HepG2 (cell line): ENCODE measurements around the gene ING5. TPM values are rescaled to one million over a fixed set of nuclear protein-coding genes. Genes with fewer than 3 reads are reported as not detected.

Experiments used
- ATAC-seq: fragments of 200-7000 bp; cut with Tn5 transposase; 3 replicates; pipeline ENCODE4 v1.9.1; 2020; ENCODE audit warnings: mild to moderate bottlenecking, moderate library complexity
- BruUV-seq: library from RNA; stranded (reverse); fragments of 400-500 nt; replicated peaks from 2 replicates; lab custom pipeline; 2021; lab: Mats Ljungman, UMichigan
- CTCF ChIA-PET: fragments of 300-600 bp; formaldehyde crosslinking; extraction: SDS; loops from one replicate; lab custom pipeline; 2021; ENCODE audit warnings: low total read pairs, inconsistent platforms, low intra/inter-chr PET ratio; lab: Yijun Ruan, JAX
- POLR2A ChIA-PET: fragments of 350-600 bp; sonication (Branson Sonifier 250); formaldehyde crosslinking; loops from one replicate; lab custom pipeline; 2020; ENCODE audit warnings: antibody characterized with exemption, inconsistent platforms; lab: Yijun Ruan, JAX
- DNase-seq: peaks from one replicate; pipeline ENCODE4 v3.0.0-alpha.2; 2015; ENCODE audit warnings: low spot score
- FAIRE-seq: peaks from 3 replicates; lab custom pipeline; 2011; peaks lifted over from hg19 to GRCh38; lab: Jason Lieb, UNC
- H2AFZ ChIP-seq: one replicate; pipeline ENCODE4 v1.6.1; 2011; ENCODE audit warnings: low read length, inconsistent platforms
- H3K27ac ChIP-seq: fragments of 300-600 bp; 3 replicates; pipeline ENCODE4 v1.8.0; 2011; ENCODE audit warnings: mixed run types, mild to moderate bottlenecking, mixed read lengths, low read length, inconsistent platforms; ENCODE audit not compliant: insufficient read depth; ENCODE audit errors: extremely low read length
- H3K27me3 ChIP-seq, 2 experiments: fragments of 200-600 bp in 1 of 2; 2 replicates in 1 of 2; 3 replicates in 1 of 2; pipeline versions ENCODE4 v1.6.0 to v1.8.0; 2011; ENCODE audit warnings: low read length in 2 of 2, mild to moderate bottlenecking in 2 of 2, moderate library complexity in 2 of 2, inconsistent platforms in 1 of 2; ENCODE audit not compliant: insufficient read depth in 2 of 2, control insufficient read depth in 1 of 2
- H3K36me3 ChIP-seq, 2 experiments: fragments of 200-600 bp in 1 of 2; replicated peaks in 1 of 2; 2 replicates in 1 of 2; 3 replicates in 1 of 2; pipeline versions ENCODE4 v1.5.1 to v1.8.0; 2011; ENCODE audit warnings: low read length in 2 of 2, inconsistent platforms in 1 of 2; ENCODE audit not compliant: insufficient read depth in 2 of 2, control insufficient read depth in 1 of 2
- H3K4me1 ChIP-seq: 2 replicates; pipeline ENCODE4 v1.5.1; 2012; ENCODE audit warnings: low read length, inconsistent platforms; ENCODE audit not compliant: insufficient read depth
- H3K4me2 ChIP-seq: 2 replicates; pipeline ENCODE4 v1.6.0; 2011; ENCODE audit warnings: low read depth, low read length, inconsistent platforms
- H3K4me3 ChIP-seq, 3 experiments: fragments of 200-600 bp in 1 of 3; sonication (generic), shearing (Covaris generic) in 1 of 3; replicated peaks in 1 of 3; 2 replicates each; pipeline ENCODE4 v1.5.1; 2011 to 2016; ENCODE audit warnings: low read length in 3 of 3, inconsistent platforms in 2 of 3, low read depth in 2 of 3, mild to moderate bottlenecking in 2 of 3, control low read depth in 1 of 3, mixed read lengths in 1 of 3; ENCODE audit not compliant: insufficient read depth in 1 of 3
- H3K79me2 ChIP-seq: one replicate; pipeline ENCODE4 v1.6.1; 2011; ENCODE audit warnings: low read length, inconsistent platforms; ENCODE audit not compliant: insufficient read depth
- H3K9ac ChIP-seq: 2 replicates; pipeline ENCODE4 v1.6.0; 2011; ENCODE audit warnings: mild to moderate bottlenecking, low read depth, low read length, inconsistent platforms; ENCODE audit not compliant: insufficient read depth
- H3K9me3 ChIP-seq: 2 replicates; pipeline ENCODE4 v1.5.1; 2012; ENCODE audit warnings: mild to moderate bottlenecking, low read length
- H4K20me1 ChIP-seq: 2 replicates; pipeline ENCODE4 v1.6.0; 2011; ENCODE audit warnings: inconsistent platforms, mild to moderate bottlenecking, low read length, moderate library complexity; ENCODE audit not compliant: insufficient read depth
- AGO1 ChIP-seq: fragments of 200-400 bp; formaldehyde crosslinking; IDR thresholded peaks from 2 replicates; pipeline ENCODE4 v1.6.1; 2017; ENCODE audit warnings: mild to moderate bottlenecking, low read depth, low read length, moderate library complexity; ENCODE audit not compliant: poor library complexity, severe bottlenecking
- BORCS8-MEF2B ChIP-seq: sonication (generic); formaldehyde crosslinking; IDR thresholded peaks from 2 replicates; pipeline ENCODE4 v1.8.0; 2022; ENCODE audit warnings: mild to moderate bottlenecking, missing genetic modification reagents
- HNRNPL ChIP-seq: fragments of 200-400 bp; formaldehyde crosslinking; IDR thresholded peaks from 2 replicates; pipeline ENCODE4 v1.6.1; 2017; ENCODE audit warnings: mild to moderate bottlenecking, low read depth, low read length
- MTERF4 ChIP-seq: sonication (generic); formaldehyde crosslinking; IDR thresholded peaks from 2 replicates; pipeline ENCODE4 v1.8.0; 2023; ENCODE audit warnings: mild to moderate bottlenecking, missing genetic modification reagents
- NCOR1 ChIP-seq: fragments of 200-600 bp; sonication (generic); IDR thresholded peaks from 2 replicates; pipeline ENCODE4 v1.7.0; 2017; ENCODE audit warnings: antibody characterized with exemption, low read length, borderline replicate concordance
- NFKB2 ChIP-seq: sonication (generic); formaldehyde crosslinking; IDR thresholded peaks from 2 replicates; pipeline ENCODE4 v1.4.0; 2020; ENCODE audit warnings: missing genetic modification reagents, borderline replicate concordance
- NRL ChIP-seq: sonication (generic); formaldehyde crosslinking; IDR thresholded peaks from 2 replicates; pipeline ENCODE4 v1.5.0; 2020; ENCODE audit warnings: missing genetic modification reagents, mild to moderate bottlenecking, moderate library complexity, borderline replicate concordance
- POLR2A ChIP-seq, 2 experiments: IDR thresholded peaks; 2 replicates each; pipeline ENCODE4 v1.6.1; 2011; ENCODE audit warnings: low read depth in 2 of 2, low read length in 2 of 2, mild to moderate bottlenecking in 1 of 2, moderate library complexity in 1 of 2; ENCODE audit not compliant: insufficient read depth in 1 of 2
- RBM22 ChIP-seq: fragments of 200-400 bp; formaldehyde crosslinking; optimal IDR thresholded peaks from 2 replicates; pipeline ENCODE3; 2017; ENCODE audit warnings: mild to moderate bottlenecking, low read length, moderate library complexity
- TBL1XR1 ChIP-seq: fragments of 150-350 bp; IDR thresholded peaks from 2 replicates; pipeline ENCODE4 v1.6.1; 2014; ENCODE audit warnings: borderline replicate concordance, low read length; ENCODE audit not compliant: partially characterized antibody
- ZC3H13 ChIP-seq: sonication (generic); formaldehyde crosslinking; IDR thresholded peaks from 2 replicates; pipeline ENCODE4 v1.8.1; 2023; ENCODE audit warnings: mild to moderate bottlenecking, missing genetic modification reagents, moderate library complexity
- ZNF281 ChIP-seq: sonication (generic); formaldehyde crosslinking; IDR thresholded peaks from 2 replicates; pipeline ENCODE4 v1.4.0; 2020; ENCODE audit warnings: missing genetic modification reagents, borderline replicate concordance
- ZNF546 ChIP-seq: sonication (generic); formaldehyde crosslinking; conservative IDR thresholded peaks from 2 replicates; pipeline ENCODE4 v1.8.1; 2023; ENCODE audit warnings: mild to moderate bottlenecking, missing genetic modification reagents
- ZNF768 ChIP-seq: sonication (generic); formaldehyde crosslinking; IDR thresholded peaks from 2 replicates; pipeline ENCODE4 v1.4.0; 2020; ENCODE audit warnings: missing genetic modification reagents
- WGBS: methylation state at CpG from one replicate; pipeline ENCODE4 v1.1.6; 2017; ENCODE audit warnings: low lambda C conversion rate; 5-methylcytosine and 5-hydroxymethylcytosine counted together
- in situ Hi-C: cut with HindIII; loops from 2 replicates; pipeline ENCODE4 v1.10.0; 2017; ENCODE audit warnings: low pct_unique_long_range_greater_than_20kb; ENCODE audit not compliant: extremely low pct_ligation_motif_present
- intact Hi-C: fragments of 100-400 bp; cut with micrococcal nuclease; formaldehyde crosslinking; loops from one replicate; pipeline ENCODE4 v1.10.0; 2022; ENCODE audit not compliant: unreplicated experiment
- polyA plus RNA-seq, 8 experiments: library from polyadenylated mRNA; depleted of rRNA in 3 of 8; stranded (reverse) in 7 of 8; unstranded in 1 of 8; fragments of >200 nt; fragmentation: Illumina TruSeq in 4 of 8; extraction: Trizol in 4 of 8; gene quantifications; 2 replicates each; pipeline versions ENCODE4 v1.2.1 to v1.2.3, GENCODE V29; 2011 to 2016; ENCODE audit warnings: low read depth in 4 of 8, missing spikeins in 1 of 8, mixed read lengths in 1 of 8; ENCODE audit not compliant: insufficient read depth in 1 of 8
- total RNA-seq, 5 experiments: library from RNA; depleted of rRNA; stranded (reverse); fragments of >200 nt; fragmentation: Illumina TruSeq; extraction: Trizol; gene quantifications; 2 replicates each; pipeline ENCODE4 v1.2.3, GENCODE V29; 2016; ENCODE audit warnings: low read depth in 1 of 5
- TF ChIP-seq, protein P1 (sequence below): sonication (generic); formaldehyde crosslinking; IDR thresholded peaks from 2 replicates; pipeline ENCODE4 v1.5.0; 2020; ENCODE audit warnings: mild to moderate bottlenecking, missing genetic modification reagents, borderline replicate concordance

The ING5 gene
- total and polyA plus RNA-seq, 2 of the 13 experiments (the other 11 are each of a cell fraction or from before 2014, with no cell fraction given) = 61.9 to 71.9 TPM

- no peak for TF ChIP-seq ZNF546
- no peak for TF ChIP-seq ZNF768
- 0 out of 2 replicates have a peak, but pooled peaks have one; percentile 23 for TF ChIP-seq ZC3H13 (CRISPR knock-in tag)
Observed at GRCh38 chr2:241768251-241768711, 66.4 kb downstream of the ING5 start (continued).

DNA sequence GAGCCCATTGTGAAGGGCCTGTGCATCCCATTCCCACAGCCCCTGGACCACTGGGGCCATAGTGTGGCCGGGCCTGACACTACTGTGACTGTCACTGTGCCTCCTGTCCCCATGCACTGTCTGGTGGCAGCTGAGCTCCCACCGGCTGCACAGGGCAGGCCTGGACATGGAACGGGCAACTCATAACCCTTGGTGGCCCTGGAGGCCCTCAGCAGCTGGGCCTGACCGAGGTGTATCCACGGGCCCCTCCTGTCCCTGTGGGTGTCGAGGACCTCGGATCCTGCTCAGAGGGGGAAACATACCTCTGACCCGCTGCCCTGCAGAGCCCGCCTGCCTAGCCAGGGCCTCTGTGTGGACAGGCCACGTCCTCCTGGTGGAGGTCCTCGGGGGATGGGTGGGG is 67.0 kb downstream of the ING5 start:
- DNase-seq (no peak), ATAC-seq (no peak), FAIRE-seq (no peak)
- intact Hi-C loops = no loop called here
- H2AFZ ChIP-seq = no peak overlapping the region
- BruUV-seq = no TSS peak
- H3K79me2 ChIP-seq = peaks cover 24% of the 10 kb centered on the region
- no peak overlapping the region for H3K4me2 ChIP-seq
- H3K27ac ChIP-seq = peak overlapping the region; percentile 52
- peaks cover 47% of the 10 kb centered on the region for H3K4me1 ChIP-seq
- H3K4me3 ChIP-seq = no peak overlapping the region
- H3K36me3 ChIP-seq = no peaks in the 10 kb centered on the region; a peak in 1 of 5 replicates
- H3K27me3 ChIP-seq = no peaks in the 10 kb centered on the region; a peak in 1 of 5 replicates
- no peaks in the 10 kb centered on the region for H3K9me3 ChIP-seq
- in situ Hi-C loops = no loop called here
- H3K9ac ChIP-seq = no peak overlapping the region
- CTCF ChIA-PET = no interaction called here
- WGBS = 85% methylated on average over 8 of the region's 11 CpGs
- POLR2A ChIA-PET = interaction anchor here (1.1 to 8.9 kb wide), 3 partner anchors 8 to 41 kb away, joined by 3 to 218 read pairs (median 5); partner anchors contain the start of genes D2HGDH and NEU4
- H4K20me1 ChIP-seq = no peaks in the 10 kb centered on the region
- TF ChIP-seq NFKB2 (CRISPR knock-in tag) (no peak), NCOR1 (no peak), NRL (CRISPR knock-in tag) (no peak), BORCS8-MEF2B (CRISPR knock-in tag) (peak; percentile 60), AGO1 (peak; percentile 19), MTERF4 (CRISPR knock-in tag) (no peak), RBM22 (peak; percentile 75), ZNF281 (CRISPR knock-in tag) (peak; percentile 45; the same call in 1 of the 2 replicates), HNRNPL (0 out of 2 replicates have a peak, but pooled peaks have one; percentile 55), TBL1XR1 (no peak), POLR2A (IDR thresholded peaks at IDR 0.05; ENCODE audit: insufficient read depth in 1 of 2, low read depth in 2 of 2, low read length in 2 of 2) (peak in 1 of 2 experiments; percentile 41; a peak in 1 of 4 replicates)
- TF ChIP-seq, protein P1, sequence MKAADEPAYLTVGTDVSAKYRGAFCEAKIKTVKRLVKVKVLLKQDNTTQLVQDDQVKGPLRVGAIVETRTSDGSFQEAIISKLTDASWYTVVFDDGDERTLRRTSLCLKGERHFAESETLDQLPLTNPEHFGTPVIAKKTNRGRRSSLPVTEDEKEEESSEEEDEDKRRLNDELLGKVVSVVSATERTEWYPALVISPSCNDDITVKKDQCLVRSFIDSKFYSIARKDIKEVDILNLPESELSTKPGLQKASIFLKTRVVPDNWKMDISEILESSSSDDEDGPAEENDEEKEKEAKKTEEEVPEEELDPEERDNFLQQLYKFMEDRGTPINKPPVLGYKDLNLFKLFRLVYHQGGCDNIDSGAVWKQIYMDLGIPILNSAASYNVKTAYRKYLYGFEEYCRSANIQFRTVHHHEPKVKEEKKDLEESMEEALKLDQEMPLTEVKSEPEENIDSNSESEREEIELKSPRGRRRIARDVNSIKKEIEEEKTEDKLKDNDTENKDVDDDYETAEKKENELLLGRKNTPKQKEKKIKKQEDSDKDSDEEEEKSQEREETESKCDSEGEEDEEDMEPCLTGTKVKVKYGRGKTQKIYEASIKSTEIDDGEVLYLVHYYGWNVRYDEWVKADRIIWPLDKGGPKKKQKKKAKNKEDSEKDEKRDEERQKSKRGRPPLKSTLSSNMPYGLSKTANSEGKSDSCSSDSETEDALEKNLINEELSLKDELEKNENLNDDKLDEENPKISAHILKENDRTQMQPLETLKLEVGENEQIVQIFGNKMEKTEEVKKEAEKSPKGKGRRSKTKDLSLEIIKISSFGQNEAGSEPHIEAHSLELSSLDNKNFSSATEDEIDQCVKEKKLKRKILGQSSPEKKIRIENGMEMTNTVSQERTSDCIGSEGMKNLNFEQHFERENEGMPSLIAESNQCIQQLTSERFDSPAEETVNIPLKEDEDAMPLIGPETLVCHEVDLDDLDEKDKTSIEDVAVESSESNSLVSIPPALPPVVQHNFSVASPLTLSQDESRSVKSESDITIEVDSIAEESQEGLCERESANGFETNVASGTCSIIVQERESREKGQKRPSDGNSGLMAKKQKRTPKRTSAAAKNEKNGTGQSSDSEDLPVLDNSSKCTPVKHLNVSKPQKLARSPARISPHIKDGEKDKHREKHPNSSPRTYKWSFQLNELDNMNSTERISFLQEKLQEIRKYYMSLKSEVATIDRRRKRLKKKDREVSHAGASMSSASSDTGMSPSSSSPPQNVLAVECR (CRISPR knock-in tag) = 0 out of 2 replicates have a peak, but pooled peaks have one; percentile 19
